Suppressor macrophage treated with lipopolysaccharide for 4 hours (primary cell): ENCODE results near the gene RNF225.
"Not testable (repeated sequence)": the region's sequence is repeated elsewhere in the genome, so short reads cannot be mapped to it uniquely, and the experiment has no call there.

ENCODE experiments used
- DNase-seq: peaks from one replicate; pipeline ENCODE4 v3.0.0-alpha.2; 2020

The RNF225 gene

GRCh38 chr19:58362272-58362994, 33.0 kb upstream of the RNF225 start, which contains the start of gene ZNF497:
ZNF497 (minus strand) TSS chr19:58362751; CDS start chr19:58357635, 5,116 bp downstream.
- DNase-seq, result peak; percentile 97

GRCh38 chr19:58364146-58364545, 31.3 kb upstream of the RNF225 start:
- DNase-seq, result peak; percentile 19

- no peak for DNase-seq
Observed at GRCh38 chr19:58366585-58367430, 28.6 kb upstream of the RNF225 start.

GRCh38 chr19:58367698-58368454, 27.6 kb upstream of the RNF225 start:
- no peak for DNase-seq

GRCh38 chr19:58368561-58369360, 26.7 kb upstream of the RNF225 start:
- DNase-seq, result no peak

- no peak for DNase-seq
Observed at GRCh38 chr19:58372311-58373133, 22.9 kb upstream of the RNF225 start.

GRCh38 chr19:58374200-58374599, 21.3 kb upstream of the RNF225 start:
- peak; percentile 53 for DNase-seq

GRCh38 chr19:58376724-58377123, 18.7 kb upstream of the RNF225 start:
- DNase-seq, result not testable (repeated sequence)

GRCh38 chr19:58379246-58379645, 16.2 kb upstream of the RNF225 start:
- DNase-seq, result no peak

- no peak for DNase-seq
Observed at GRCh38 chr19:58380037-58380661, 15.3 kb upstream of the RNF225 start.

GRCh38 chr19:58380662-58381459, 14.6 kb upstream of the RNF225 start, which contains the start of gene ZNF837:
ZNF837 (minus strand) TSS chr19:58381030; CDS start chr19:58369332, 11,698 bp downstream.
- DNase-seq, result peak; percentile 100

- DNase-seq, result no peak
Observed at GRCh38 chr19:58381460-58382212, 13.8 kb upstream of the RNF225 start.

- no peak for DNase-seq
Observed at GRCh38 chr19:58382997-58383603, 12.4 kb upstream of the RNF225 start.

- no peak for DNase-seq
Observed at GRCh38 chr19:58385313-58385890, 10.1 kb upstream of the RNF225 start.

- DNase-seq, result no peak
Observed at GRCh38 chr19:58385891-58386575, 9.4 kb upstream of the RNF225 start.

- peak; percentile 99 for DNase-seq
Observed at GRCh38 chr19:58386576-58387337, 8.7 kb upstream of the RNF225 start, which contains the start of gene RPS5. RPS5 (plus strand) TSS chr19:58387269; CDS start chr19:58388138, 869 bp downstream.
